Renal pelvis (tissue), 4 donors: ENCODE results near the gene SLC43A3. TPM values are rescaled to one million over a fixed set of nuclear protein-coding genes. Genes with fewer than 3 reads are reported as not detected.
A peak's percentile ranks its signal among the peaks of the same experiment; 100 is the strongest.
"Not testable (repeated sequence)": the region's sequence is repeated elsewhere in the genome, so short reads cannot be mapped to it uniquely, and the experiment has no call there.

Source experiments
- DNase-seq: peaks from one replicate; pipeline ENCODE4 v3.0.0-alpha.2; 2013
- polyA plus RNA-seq, 3 donors: library from polyadenylated mRNA; unstranded; fragments of 120-200 nt; gene quantifications; one replicate each; pipeline ENCODE4 v1.2.1, GENCODE V29; 2013; ENCODE audit not compliant: insufficient read length in 3 of 3

The SLC43A3 gene
- polyA plus RNA-seq, 3 donors = 20.3 to 25.0 (median 24.4) TPM

- DNase-seq = no peak
Measured at GRCh38 chr11:57460758-57461749, 34.1 kb upstream of the SLC43A3 start.

GRCh38 chr11:57460022-57460757 is 33.3 kb upstream of the SLC43A3 start, which contains the start of gene RTN4RL2:
Gene RTN4RL2, plus strand, starts transcription at chr11:57460528. Its CDS starts 338 bp downstream, at chr11:57460866.
- no peak for DNase-seq

- DNase-seq = no peak
Measured at GRCh38 chr11:57459164-57460021, 32.5 kb upstream of the SLC43A3 start.

- no peak for DNase-seq
Measured at GRCh38 chr11:57458410-57459163, 31.7 kb upstream of the SLC43A3 start.

- no peak for DNase-seq
Measured at GRCh38 chr11:57458060-57458409, 31.1 kb upstream of the SLC43A3 start.

GRCh38 chr11:57457643-57458023 is 30.7 kb upstream of the SLC43A3 start:
- DNase-seq = no peak

GRCh38 chr11:57456960-57457642 is 30.2 kb upstream of the SLC43A3 start:
- DNase-seq = peak; percentile 80

GRCh38 chr11:57453543-57454177 is 26.7 kb upstream of the SLC43A3 start:
- no peak for DNase-seq

- no peak for DNase-seq
Measured at GRCh38 chr11:57446055-57446454, 19.1 kb upstream of the SLC43A3 start.

- not testable (repeated sequence) for DNase-seq
Measured at GRCh38 chr11:57445122-57445394, 18.1 kb upstream of the SLC43A3 start.

GRCh38 chr11:57444362-57445121 is 17.6 kb upstream of the SLC43A3 start:
- no peak for DNase-seq

GRCh38 chr11:57440744-57441414 is 14.0 kb upstream of the SLC43A3 start:
- DNase-seq = no peak

GRCh38 chr11:57439786-57440185 is 12.9 kb upstream of the SLC43A3 start:
- no peak for DNase-seq

GRCh38 chr11:57438345-57439285 is 11.7 kb upstream of the SLC43A3 start:
- no peak for DNase-seq

GRCh38 chr11:57436031-57436430 is 9.1 kb upstream of the SLC43A3 start:
- DNase-seq = no peak

GRCh38 chr11:57434640-57435546 is 8.0 kb upstream of the SLC43A3 start:
- DNase-seq = no peak
